Heart left ventricle (tissue), 16 donors: Measurements from ENCODE around the gene CYP4A22. TPM values are rescaled to one million over a fixed set of nuclear protein-coding genes. Genes with fewer than 3 reads are reported as not detected.
"Not testable (repeated sequence)": the region's sequence is repeated elsewhere in the genome, so short reads cannot be mapped to it uniquely, and the experiment has no call there.

ENCODE experiments used
- ATAC-seq, 4 donors: fragments of 200-7000 bp; cut with Tn5 transposase; one replicate each; pipeline ENCODE4 v1.9.1; 2020 to 2022; ENCODE audit warnings: moderate library complexity in 4 of 4, mild to moderate bottlenecking in 3 of 4, moderate number of reproducible peaks in 1 of 4
- DNase-seq, 5 donors: peaks; one replicate each; pipeline ENCODE4 v3.0.0-alpha.2; 2020
- H3K27ac ChIP-seq, 12 donors: fragments of 200-600 bp; sonication (generic) in 4 of 12; one replicate each; pipeline versions ENCODE4 v1.5.0 to v1.8.0; 2016 to 2022; ENCODE audit warnings: mild to moderate bottlenecking in 2 of 12
- H3K27me3 ChIP-seq, 9 donors: fragments of 200-600 bp; sonication (generic) in 2 of 9; one replicate each; pipeline versions ENCODE4 v1.5.1 to v1.8.0; 2016 to 2022; ENCODE audit warnings: mild to moderate bottlenecking in 3 of 9
- H3K36me3 ChIP-seq, 9 donors: fragments of 200-600 bp; sonication (generic) in 2 of 9; one replicate each; pipeline versions ENCODE4 v1.5.0 to v1.8.0; 2018 to 2022; ENCODE audit warnings: mild to moderate bottlenecking in 2 of 9
- H3K4me1 ChIP-seq, 12 donors: fragments of 200-600 bp; sonication (generic) in 4 of 12; one replicate each; pipeline versions ENCODE4 v1.5.0 to v1.8.0; 2016 to 2022; ENCODE audit warnings: mild to moderate bottlenecking in 3 of 12
- H3K4me3 ChIP-seq, 12 donors: fragments of 200-600 bp; sonication (generic) in 4 of 12; one replicate each; pipeline versions ENCODE4 v1.5.0 to v1.8.0; 2017 to 2022; ENCODE audit warnings: mild to moderate bottlenecking in 9 of 12, moderate library complexity in 4 of 12
- H3K9me3 ChIP-seq, 12 donors: fragments of 200-600 bp; sonication (generic) in 4 of 12; one replicate each; pipeline versions ENCODE4 v1.5.0 to v1.8.0; 2016 to 2022; ENCODE audit warnings: mild to moderate bottlenecking in 1 of 12
- POLR2A ChIP-seq, 2 donors: fragments of 450-650 bp; IDR thresholded peaks; one replicate each; pipeline ENCODE4 v1.6.1; 2017; ENCODE audit warnings: antibody characterized with exemption in 2 of 2, mild to moderate bottlenecking in 2 of 2, moderate library complexity in 2 of 2
- WGBS, 4 donors: extraction: QIAGEN DNeasy Blood & Tissue Kit in 2 of 4; methylation state at CpG; one replicate each; pipeline versions ENCODE4 v1.1.5 to v1.1.7; 2013 to 2018; 5-methylcytosine and 5-hydroxymethylcytosine counted together
- intact Hi-C, 10 donors: fragments of 100-400 bp; cut with DNase I; formaldehyde crosslinking; loops; one replicate each; pipeline versions ENCODE4 v1.11.1 to v1.14.2; 2022
- polyA plus RNA-seq, 2 donors: library from polyadenylated mRNA; stranded (reverse); fragments of 200-250 nt; gene quantifications; one replicate each; pipeline ENCODE4 v1.2.3, GENCODE V29; 2013
- total RNA-seq, 9 donors: library from RNA; depleted of rRNA in 2 of 9; stranded (reverse); fragments of >200 nt in 2 of 9; fragmentation: NEBNext Ultra II Directional in 3 of 9; extraction: Animal tissue kit (Norgen Biotek cat#: 25700) in 3 of 9; gene quantifications; one replicate each; pipeline versions ENCODE4 v1.1.0 to v1.2.4, GENCODE V29; 2016 to 2023
- TF ChIP-seq, protein P1 (sequence below), 12 donors: fragments of 200-600 bp; sonication (generic) in 4 of 12; IDR thresholded peaks; one replicate each; pipeline versions ENCODE4 v1.5.0 to v1.8.0; 2018 to 2022; ENCODE audit warnings: antibody characterized with exemption in 12 of 12, mild to moderate bottlenecking in 5 of 12
- donor health status: ischemic (EF 13 %, LVEDD 7.1; RV severe dilation, severe dysfunction).
- donor health status: healthy with polysubstance abuse.
- donor health status: DM: no; HTN: yes; CAD: no.
- donor health status: DM: no; HTN: no; CAD: no.
- donor health status: ischemic (EF 25% LVEDD 6.9; RV normal size, moderate dysfunction).
- donor health status: ischemic (EF 25% LVEDD 5.7; RV mildly dilated, moderate dysfunction).
- donor health status: healthy.
- donor health status: DM: yes; HTN: yes; CAD: no.
- donor health status: ischemic (EF 35%, LVEDD 5.7; RV mildly dilated, moderate dysfunction).
- donor health status: nonischemic (EF 11% LVEDD 7.7; RV severe dilation, severe dysfunction).
- donor health status: DM: yes; HTN: yes; CAD: no.
- donor health status: PGD.
- donor health status: ischemic (EF 29% LVEDD 5.4; RV normal size, mild dysfunction).
- donor health status: nonischemic (EF 23%, LVEDD 6.1; RV moderate dilation, normal function).

The CYP4A22 gene
- total and polyA plus RNA-seq, 11 donors: 0.08 to 0.75 TPM; not detected in 9

DNA sequence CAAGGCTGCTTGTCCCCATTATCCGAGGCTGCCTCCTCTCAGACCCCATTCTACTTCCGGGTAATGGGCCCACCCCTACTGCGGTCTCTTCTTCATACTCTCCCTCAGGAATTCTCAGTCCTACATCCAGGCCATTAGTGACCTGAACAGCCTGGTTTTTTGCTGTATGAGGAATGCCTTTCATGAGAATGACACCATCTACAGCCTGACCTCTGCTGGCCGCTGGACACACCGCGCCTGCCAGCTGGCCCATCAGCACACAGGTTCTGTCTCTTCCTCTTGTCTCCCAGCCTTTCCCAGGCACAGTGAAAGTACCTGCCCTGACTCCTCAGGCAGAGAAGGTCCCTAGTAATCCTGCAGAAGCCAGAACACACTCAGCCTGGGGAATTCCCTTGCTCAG lies 6.4 kb downstream of the CYP4A22 start:
- H3K9me3 ChIP-seq, H3K4me1 ChIP-seq, intact Hi-C loops, DNase-seq, H3K36me3 ChIP-seq, H3K4me3 ChIP-seq, ATAC-seq, H3K27me3 ChIP-seq, H3K27ac ChIP-seq: not testable (repeated sequence)
- TF ChIP-seq, protein P1, sequence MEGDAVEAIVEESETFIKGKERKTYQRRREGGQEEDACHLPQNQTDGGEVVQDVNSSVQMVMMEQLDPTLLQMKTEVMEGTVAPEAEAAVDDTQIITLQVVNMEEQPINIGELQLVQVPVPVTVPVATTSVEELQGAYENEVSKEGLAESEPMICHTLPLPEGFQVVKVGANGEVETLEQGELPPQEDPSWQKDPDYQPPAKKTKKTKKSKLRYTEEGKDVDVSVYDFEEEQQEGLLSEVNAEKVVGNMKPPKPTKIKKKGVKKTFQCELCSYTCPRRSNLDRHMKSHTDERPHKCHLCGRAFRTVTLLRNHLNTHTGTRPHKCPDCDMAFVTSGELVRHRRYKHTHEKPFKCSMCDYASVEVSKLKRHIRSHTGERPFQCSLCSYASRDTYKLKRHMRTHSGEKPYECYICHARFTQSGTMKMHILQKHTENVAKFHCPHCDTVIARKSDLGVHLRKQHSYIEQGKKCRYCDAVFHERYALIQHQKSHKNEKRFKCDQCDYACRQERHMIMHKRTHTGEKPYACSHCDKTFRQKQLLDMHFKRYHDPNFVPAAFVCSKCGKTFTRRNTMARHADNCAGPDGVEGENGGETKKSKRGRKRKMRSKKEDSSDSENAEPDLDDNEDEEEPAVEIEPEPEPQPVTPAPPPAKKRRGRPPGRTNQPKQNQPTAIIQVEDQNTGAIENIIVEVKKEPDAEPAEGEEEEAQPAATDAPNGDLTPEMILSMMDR (IDR thresholded peaks at IDR 0.05): peak in 5 of 12 donors; percentile 7 to 23 (median 15)
- 49 to 64% (median 56%) methylated on average over 6 of the region's 6 CpGs for WGBS, 4 donors

DNA sequence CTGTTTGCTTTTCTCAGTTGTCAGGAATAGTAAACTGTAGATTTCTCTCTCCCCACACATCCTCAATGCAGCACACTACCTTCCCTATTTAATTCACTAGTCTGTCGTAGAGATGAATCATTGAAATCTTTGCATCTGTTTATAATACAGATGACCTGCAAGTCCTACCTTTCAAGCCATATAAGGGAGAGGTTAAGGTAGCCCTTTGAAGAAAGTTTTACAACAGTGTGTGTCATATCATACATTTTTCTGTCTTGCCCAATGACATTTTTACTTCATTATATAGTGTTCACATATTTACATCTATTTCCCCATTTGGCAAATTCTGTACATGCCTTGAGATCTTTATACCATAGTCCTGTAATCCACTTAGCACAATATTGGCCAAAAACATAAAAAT lies 9.3 kb downstream of the CYP4A22 start:
- 0 to 73% (median 17%) methylated on average over 1 of the region's 1 CpG for WGBS, 4 donors
- H3K27ac ChIP-seq, H3K4me1 ChIP-seq, intact Hi-C loops, H3K9me3 ChIP-seq, ATAC-seq, H3K36me3 ChIP-seq, DNase-seq, H3K4me3 ChIP-seq: not testable (repeated sequence)
- H3K27me3 ChIP-seq: peaks cover 0 to 15% (median 0%) of the 10 kb centered on the region in 9 donors

- H3K27me3 ChIP-seq: peaks cover 0 to 18% (median 0%) of the 10 kb centered on the region in 9 donors
- intact Hi-C loops: no loop called here
Observed at GRCh38 chr1:47147047-47147785, 10.0 kb downstream of the CYP4A22 start.

DNA sequence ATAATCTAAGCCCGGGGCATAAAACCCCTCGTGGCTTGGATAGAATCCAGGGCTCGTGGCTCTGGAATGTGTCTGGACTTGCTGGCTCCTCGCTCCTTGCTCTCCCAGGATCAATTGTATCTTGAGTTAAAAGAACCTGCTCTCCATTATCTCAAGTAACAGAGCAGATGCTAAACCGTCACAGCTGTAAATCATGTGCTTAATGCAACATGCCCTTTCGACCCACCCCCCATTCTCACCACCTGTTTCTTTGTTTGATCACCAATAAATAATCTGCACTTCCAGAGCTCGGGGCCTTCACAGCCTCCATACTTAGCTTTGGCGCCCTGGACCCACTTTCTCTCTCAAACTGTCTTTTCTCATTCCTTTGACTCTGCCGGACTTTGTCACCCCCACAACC lies 11.9 kb downstream of the CYP4A22 start:
- H3K27me3 ChIP-seq: peaks cover 0 to 18% (median 0%) of the 10 kb centered on the region in 9 donors
- DNase-seq, H3K36me3 ChIP-seq, H3K9me3 ChIP-seq, intact Hi-C loops, H3K4me3 ChIP-seq, H3K4me1 ChIP-seq, H3K27ac ChIP-seq, ATAC-seq: not testable (repeated sequence)
- 30 to 41% (median 40%) methylated on average over 7 to 9 of the region's 9 CpGs for WGBS, 4 donors

More at GRCh38 chr1:47147047-47147785, 10.0 kb downstream of the CYP4A22 start:
- Histone ChIP-seq H3K27ac (no peak overlapping the region), H3K4me3 (no peak overlapping the region), H3K36me3 (no peaks in the 10 kb centered on the region), H3K4me1 (no peaks in the 10 kb centered on the region), H3K9me3 (no peaks in the 10 kb centered on the region)
- WGBS, 4 donors: 38 to 49% (median 47%) methylated on average over 6 of the region's 6 CpGs
- ATAC-seq (no peak), DNase-seq (no peak)
- TF ChIP-seq, protein P1 (IDR thresholded peaks at IDR 0.05): no peak
- TF ChIP-seq POLR2A (IDR thresholded peaks at IDR 0.05): no peak

DNA sequence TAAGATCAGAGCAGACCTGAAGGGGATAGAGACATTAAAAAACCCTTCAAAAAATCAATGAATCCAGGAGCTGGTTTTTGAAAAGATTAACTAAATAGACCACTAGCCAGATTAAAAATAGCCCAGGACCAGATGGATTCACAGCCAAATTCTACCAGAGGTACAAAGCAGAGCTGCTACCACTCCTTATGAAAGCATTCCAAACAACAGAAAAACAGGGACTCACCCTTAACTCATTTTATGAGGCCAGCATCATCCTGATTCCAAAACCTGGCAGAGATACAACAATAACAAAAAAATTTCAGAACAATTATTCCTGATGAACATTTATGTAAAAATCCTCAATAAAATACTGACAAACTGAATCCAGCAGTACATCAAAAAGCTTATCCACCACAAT lies 19.2 kb downstream of the CYP4A22 start:
- H3K27ac ChIP-seq, ATAC-seq, H3K4me3 ChIP-seq, H3K4me1 ChIP-seq, H3K27me3 ChIP-seq, DNase-seq, H3K36me3 ChIP-seq, intact Hi-C loops: not testable (repeated sequence)
- peaks cover 0 to 13% (median 3%) of the 10 kb centered on the region in 12 donors for H3K9me3 ChIP-seq

DNA sequence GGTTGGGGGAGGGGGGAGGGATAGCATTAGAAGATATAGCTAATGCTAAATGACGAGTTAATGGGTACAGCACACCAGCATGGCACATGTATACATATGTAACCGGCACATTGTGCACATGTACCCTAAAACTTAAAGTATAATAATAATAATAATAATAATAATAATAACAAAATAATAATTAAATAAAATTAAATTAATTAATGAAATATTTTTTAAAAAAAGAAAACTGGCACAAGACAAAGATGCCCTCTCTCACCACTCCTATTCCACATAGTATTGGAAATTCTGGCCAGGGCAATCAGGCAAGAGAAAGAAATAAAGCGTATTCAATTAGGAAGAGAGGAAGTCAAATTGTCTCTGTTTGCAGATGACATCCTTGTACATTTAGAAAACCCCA lies 20.7 kb downstream of the CYP4A22 start:
- peaks cover 0 to 13% (median 3%) of the 10 kb centered on the region in 12 donors for H3K9me3 ChIP-seq
- H3K4me1 ChIP-seq, intact Hi-C loops, H3K27ac ChIP-seq, H3K27me3 ChIP-seq, DNase-seq, H3K36me3 ChIP-seq, ATAC-seq, H3K4me3 ChIP-seq: not testable (repeated sequence)
- WGBS, 4 donors: 48 to 83% (median 70%) methylated on average over 3 of the region's 3 CpGs
